AG04450 (cell line): ENCODE results near the gene RAB10. TPM values are rescaled to one million over a fixed set of nuclear protein-coding genes. Genes with fewer than 3 reads are reported as not detected.

Experiments used
- CTCF ChIA-PET: fragments of 300-600, 350-600 bp; formaldehyde crosslinking; extraction: SDS; loops from one replicate; lab custom pipeline; 2022; ENCODE audit warnings: antibody characterized with exemption, inconsistent platforms; lab: Charles Lee
- POLR2A ChIA-PET: fragments of 350-600 bp; formaldehyde crosslinking; extraction: SDS; loops from one replicate; lab custom pipeline; 2021; ENCODE audit warnings: antibody characterized with exemption, inconsistent platforms; lab: Yijun Ruan, JAX
- DNase-seq: peaks from one replicate; pipeline ENCODE4 v3.0.0-alpha.2; 2011; ENCODE audit warnings: low read depth, low spot score
- H3K27ac ChIP-seq: one replicate; pipeline ENCODE4 v1.5.1; 2012; ENCODE audit warnings: low read depth, low read length, control low read depth
- H3K27me3 ChIP-seq: one replicate; pipeline ENCODE4 v1.6.0; 2012; ENCODE audit warnings: low read length; ENCODE audit not compliant: control insufficient read depth, insufficient read depth
- H3K4me3 ChIP-seq: 2 replicates; pipeline ENCODE4 v1.5.1; 2011; ENCODE audit warnings: mild to moderate bottlenecking, low read depth, low read length, control low read depth
- H3K9me3 ChIP-seq: 2 replicates; pipeline ENCODE4 v1.5.1; 2012; ENCODE audit warnings: low read length; ENCODE audit not compliant: control insufficient read depth, insufficient read depth
- polyA plus RNA-seq: library from polyadenylated mRNA; depleted of rRNA; stranded (reverse); fragments of >200 nt; gene quantifications from 2 replicates; pipeline ENCODE4 v1.2.3, GENCODE V29; 2011
- TF ChIP-seq, protein P1 (sequence below): IDR thresholded peaks from 2 replicates; pipeline ENCODE4 v1.5.1; 2011; ENCODE audit warnings: low read depth, low read length, control low read depth, inconsistent platforms

The RAB10 gene
- polyA plus RNA-seq, 1 experiment: 178 TPM

DNA sequence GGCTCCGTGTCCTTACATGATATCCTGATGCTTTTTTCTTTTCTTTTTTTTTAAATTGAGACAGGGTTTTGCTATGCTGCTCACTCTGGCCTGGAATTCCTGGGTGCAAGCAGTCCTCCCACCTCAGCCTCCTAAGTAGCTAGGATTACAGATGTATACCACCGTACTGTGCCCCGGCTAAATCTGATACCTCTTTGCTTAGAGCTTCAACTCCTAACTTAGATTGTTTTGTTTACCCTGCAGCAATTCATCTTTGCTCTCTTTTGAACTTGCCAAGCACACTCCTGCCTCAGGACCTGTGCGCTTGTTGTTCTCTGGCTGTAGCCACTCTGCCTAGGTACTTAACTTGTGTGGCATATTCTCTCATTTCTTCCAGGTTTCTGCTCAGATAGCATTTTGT is 24.5 kb downstream of the RAB10 start:
- Histone ChIP-seq H3K27me3 (no peaks in the 10 kb centered on the region), H3K27ac (no peak overlapping the region), H3K9me3 (no peaks in the 10 kb centered on the region), H3K4me3 (no peak overlapping the region)
- DNase-seq: no peak
- TF ChIP-seq, protein P1, sequence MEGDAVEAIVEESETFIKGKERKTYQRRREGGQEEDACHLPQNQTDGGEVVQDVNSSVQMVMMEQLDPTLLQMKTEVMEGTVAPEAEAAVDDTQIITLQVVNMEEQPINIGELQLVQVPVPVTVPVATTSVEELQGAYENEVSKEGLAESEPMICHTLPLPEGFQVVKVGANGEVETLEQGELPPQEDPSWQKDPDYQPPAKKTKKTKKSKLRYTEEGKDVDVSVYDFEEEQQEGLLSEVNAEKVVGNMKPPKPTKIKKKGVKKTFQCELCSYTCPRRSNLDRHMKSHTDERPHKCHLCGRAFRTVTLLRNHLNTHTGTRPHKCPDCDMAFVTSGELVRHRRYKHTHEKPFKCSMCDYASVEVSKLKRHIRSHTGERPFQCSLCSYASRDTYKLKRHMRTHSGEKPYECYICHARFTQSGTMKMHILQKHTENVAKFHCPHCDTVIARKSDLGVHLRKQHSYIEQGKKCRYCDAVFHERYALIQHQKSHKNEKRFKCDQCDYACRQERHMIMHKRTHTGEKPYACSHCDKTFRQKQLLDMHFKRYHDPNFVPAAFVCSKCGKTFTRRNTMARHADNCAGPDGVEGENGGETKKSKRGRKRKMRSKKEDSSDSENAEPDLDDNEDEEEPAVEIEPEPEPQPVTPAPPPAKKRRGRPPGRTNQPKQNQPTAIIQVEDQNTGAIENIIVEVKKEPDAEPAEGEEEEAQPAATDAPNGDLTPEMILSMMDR: no peak
- ChIA-PET POLR2A (no interaction called here), CTCF (no interaction called here)

DNA sequence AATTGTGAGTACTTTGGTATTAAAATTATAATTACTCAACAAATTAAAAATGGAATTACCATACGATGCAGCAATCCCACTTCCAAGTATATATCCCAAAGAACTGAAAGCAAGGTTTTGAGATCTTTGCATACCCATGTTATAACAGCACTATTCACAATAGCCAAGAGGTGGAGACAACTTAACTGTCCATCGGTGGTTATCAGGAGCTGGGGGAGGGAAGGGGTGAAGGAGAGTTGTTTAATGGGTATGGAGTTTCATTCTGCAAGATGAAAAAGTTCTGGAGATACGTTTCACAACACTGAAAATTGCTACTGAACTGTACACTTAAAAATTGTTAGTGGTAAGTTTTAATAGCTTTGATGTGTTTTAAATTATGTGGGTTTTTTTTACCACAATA is 25.7 kb downstream of the RAB10 start:
- H3K27ac ChIP-seq: no peak overlapping the region
- no peaks in the 10 kb centered on the region for H3K9me3 ChIP-seq
- POLR2A ChIA-PET: no interaction called here
- CTCF ChIA-PET: interaction anchor here (0.5 to 1.1 kb wide), 2 partner anchors 29 to 56 kb away, joined by 3 read pairs; no protein-coding TSS in a partner anchor
- H3K4me3 ChIP-seq: no peak overlapping the region
- no peak for DNase-seq
- TF ChIP-seq, protein P1: no peak
- H3K27me3 ChIP-seq: no peaks in the 10 kb centered on the region

DNA sequence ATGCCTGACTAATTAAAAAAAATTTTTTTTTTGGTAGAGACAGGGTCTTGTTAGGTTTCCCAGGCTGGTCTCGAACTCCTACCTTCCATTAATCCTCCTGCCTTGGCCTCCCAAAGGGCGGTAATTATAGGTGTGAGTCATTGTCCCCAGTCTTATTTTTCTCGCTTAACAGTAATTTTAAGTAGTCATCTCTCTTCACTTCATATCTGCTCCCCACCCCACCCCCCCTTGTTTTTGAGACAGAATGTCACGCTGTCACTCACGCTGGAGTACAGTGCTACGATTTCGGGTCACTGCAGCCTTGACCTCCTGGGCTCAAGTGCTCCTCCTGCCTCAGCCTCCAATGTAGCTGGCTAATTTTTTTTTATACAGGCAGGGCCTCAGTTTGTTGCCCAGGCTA is 27.7 kb downstream of the RAB10 start:
- POLR2A ChIA-PET: no interaction called here
- CTCF ChIA-PET: interaction anchor here (0.6 to 1.8 kb wide), 4 partner anchors 11 to 81 kb away, joined by 3 to 11 read pairs (median 4); no protein-coding TSS in a partner anchor

DNA sequence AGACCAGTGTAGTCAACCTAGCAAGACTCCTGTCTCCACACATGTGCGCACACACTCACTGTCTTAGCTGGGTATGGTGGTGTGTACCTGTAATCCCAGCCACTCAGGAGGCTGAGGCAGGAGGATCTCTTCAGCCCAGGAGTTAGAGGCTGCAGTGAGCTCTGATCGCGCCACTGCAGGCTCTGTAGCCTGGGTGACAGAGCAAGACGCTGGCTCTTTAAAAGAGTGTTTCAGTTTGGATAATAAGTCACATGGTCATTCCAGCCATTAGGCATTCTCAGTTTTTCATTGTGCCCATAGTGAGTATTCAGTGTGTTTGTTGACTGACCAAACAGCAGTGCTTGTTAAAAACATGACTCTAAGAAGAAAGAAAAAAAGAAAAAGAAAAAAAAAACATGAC is 31.0 kb downstream of the RAB10 start:
- Histone ChIP-seq H3K27ac (no peak overlapping the region), H3K27me3 (no peaks in the 10 kb centered on the region), H3K9me3 (no peaks in the 10 kb centered on the region), H3K4me3 (no peak overlapping the region)
- TF ChIP-seq, protein P1: no peak
- ChIA-PET CTCF (interaction anchor here (0.8 kb wide), 1 partner anchor 24 kb away, joined by 3 read pairs; no protein-coding TSS in a partner anchor), POLR2A (no interaction called here)
- DNase-seq: no peak

More for the DNA sequence above, 27.7 kb downstream of the RAB10 start:
- Histone ChIP-seq H3K27me3 (no peaks in the 10 kb centered on the region), H3K27ac (no peak overlapping the region), H3K4me3 (no peak overlapping the region), H3K9me3 (no peaks in the 10 kb centered on the region)
- TF ChIP-seq, protein P1: no peak
- no peak for DNase-seq

DNA sequence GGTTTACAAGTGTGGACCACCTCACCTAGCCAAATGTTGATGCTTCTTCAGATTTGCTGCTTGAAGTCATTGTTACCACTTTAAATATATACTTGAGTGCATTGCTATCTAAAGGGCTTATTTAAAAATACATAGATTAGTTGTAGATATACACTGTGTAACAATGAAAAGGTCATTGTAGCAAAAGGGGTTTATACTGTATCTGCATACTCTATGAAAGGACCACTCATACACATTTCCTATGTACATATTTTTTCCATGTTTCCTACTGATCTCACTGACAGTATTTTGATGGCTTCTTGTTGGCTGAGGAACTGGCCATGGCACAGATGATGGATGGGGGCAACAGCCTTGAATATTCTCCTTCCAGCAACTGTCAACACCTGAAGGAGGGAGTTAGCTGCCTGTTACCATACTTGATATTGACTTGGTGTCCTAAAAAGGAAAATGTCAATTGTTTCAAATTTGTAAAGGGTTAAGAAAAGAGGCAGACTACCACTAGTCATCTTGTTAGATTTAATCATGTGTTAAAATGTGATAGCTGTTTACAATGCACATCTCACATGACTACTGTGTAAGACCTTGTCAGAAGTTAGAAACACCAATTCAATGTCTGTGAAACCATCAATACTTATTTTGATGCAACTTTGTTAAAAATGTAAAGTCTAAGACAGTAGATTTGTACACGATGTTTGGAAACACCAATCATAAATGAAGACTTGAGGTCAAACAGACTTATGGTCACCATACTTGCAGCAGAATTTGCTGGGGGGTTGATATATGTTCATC is 33.5 kb downstream of the RAB10 start:
- TF ChIP-seq, protein P1: no peak
- Histone ChIP-seq H3K27ac (no peak overlapping the region), H3K9me3 (no peaks in the 10 kb centered on the region), H3K4me3 (no peak overlapping the region), H3K27me3 (no peaks in the 10 kb centered on the region)
- POLR2A ChIA-PET: interaction anchor here (0.7 kb wide), 1 partner anchor 85 kb away, joined by 7 read pairs; no protein-coding TSS in a partner anchor
- no peak for DNase-seq
- CTCF ChIA-PET: no interaction called here
